Measurements from ENCODE around the gene THUMPD2. TPM values are rescaled to one million over a fixed set of nuclear protein-coding genes. Genes with fewer than 3 reads are reported as not detected.
"Not testable (repeated sequence)": the region's sequence is repeated elsewhere in the genome, so short reads cannot be mapped to it uniquely, and the experiment has no call there.

Gene THUMPD2
- total RNA-seq, 2 experiments from 2014 or later: 18.8 to 21.9 TPM

DNA sequence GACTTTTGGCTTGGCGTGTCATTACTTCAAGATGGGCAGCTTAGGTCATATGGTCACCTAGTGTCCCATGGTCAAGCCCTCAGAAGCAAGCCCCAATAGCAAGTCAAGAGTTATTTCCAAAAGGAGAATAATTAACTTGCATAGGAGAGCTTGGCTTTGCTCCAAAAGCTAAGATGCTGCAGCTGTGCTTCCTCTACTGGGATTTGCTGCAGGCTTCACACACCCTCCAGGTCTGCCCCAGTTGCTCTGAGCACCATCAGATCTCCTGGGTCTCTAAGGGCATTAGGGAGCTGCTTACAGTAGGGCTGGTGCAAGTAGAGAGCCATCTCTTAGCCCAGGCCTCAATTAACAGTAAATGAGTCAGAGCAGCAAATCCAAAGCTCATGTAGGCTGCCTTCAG, 46.6 kb downstream of the THUMPD2 start:
- H3K36me3 Mint-ChIP-seq: peaks cover 46% of the 10 kb centered on the region

DNA sequence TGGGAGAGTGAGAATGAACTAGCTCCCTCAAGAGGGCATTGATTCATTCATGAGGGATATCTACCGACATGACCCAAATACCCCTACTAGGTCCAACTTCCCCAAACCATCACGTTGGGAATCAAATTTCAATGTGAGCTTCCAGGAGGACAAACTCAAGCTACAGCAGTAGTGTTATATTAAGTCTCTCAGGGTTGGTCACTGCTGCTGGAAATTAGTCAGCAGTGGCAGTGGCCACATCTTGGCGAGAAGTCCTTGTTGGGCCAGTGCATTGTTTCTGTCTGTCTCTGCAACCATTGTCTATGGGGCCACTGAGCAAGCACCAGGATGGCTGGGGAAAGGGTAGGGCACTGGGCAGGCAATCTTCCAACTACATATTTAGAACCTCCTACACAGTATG, 47.5 kb downstream of the THUMPD2 start:
- no peak overlapping the region for H3K4me3 Mint-ChIP-seq
- H3K27ac Mint-ChIP-seq: no peak overlapping the region
- DNase-seq: no peak
- H3K4me1 Mint-ChIP-seq: no peaks in the 10 kb centered on the region
- H3K9me3 Mint-ChIP-seq: peaks cover 2% of the 10 kb centered on the region
- H3K27me3 Mint-ChIP-seq: no peaks in the 10 kb centered on the region
- H3K36me3 Mint-ChIP-seq: peaks cover 42% of the 10 kb centered on the region

More for the DNA sequence above, 46.6 kb downstream of the THUMPD2 start:
- Mint-ChIP-seq H3K9me3 (peaks cover 2% of the 10 kb centered on the region), H3K4me1 (peaks cover 1% of the 10 kb centered on the region), H3K27me3 (no peaks in the 10 kb centered on the region), H3K27ac (no peak overlapping the region), H3K4me3 (no peak overlapping the region)
- DNase-seq: no peak

DNA sequence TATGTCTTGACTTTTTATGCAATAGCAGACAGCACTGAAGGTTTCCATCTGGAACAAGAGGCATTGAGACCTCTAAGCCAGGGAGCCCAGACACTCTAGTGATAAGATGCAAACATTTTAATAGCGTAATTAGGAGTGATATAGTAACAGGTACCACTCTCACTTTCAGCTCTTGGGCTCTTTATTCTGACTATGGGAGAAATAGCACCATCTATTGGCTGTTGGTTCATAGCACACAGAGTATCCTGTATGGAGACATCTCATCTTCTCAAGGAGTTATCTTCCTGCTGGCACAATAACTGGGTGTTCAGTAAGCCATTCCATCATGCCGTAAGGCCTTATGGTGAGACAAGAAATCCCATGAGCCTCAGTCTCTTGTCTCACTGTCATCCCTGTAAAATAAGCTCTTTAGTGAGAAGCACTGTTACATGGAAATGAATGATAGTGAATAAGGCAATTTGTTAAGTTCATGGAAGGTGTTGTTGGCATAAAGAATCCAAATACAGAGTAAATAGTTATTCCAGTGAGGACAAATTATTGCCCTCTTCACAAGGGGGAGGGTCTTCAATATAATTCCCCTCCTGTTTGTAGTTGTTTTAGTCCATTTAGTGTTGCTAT, 48.3 kb downstream of the THUMPD2 start:
- H3K27ac Mint-ChIP-seq: no peak overlapping the region
- H3K4me3 Mint-ChIP-seq: no peak overlapping the region
- peaks cover 39% of the 10 kb centered on the region for H3K36me3 Mint-ChIP-seq
- H3K27me3 Mint-ChIP-seq: no peaks in the 10 kb centered on the region
- peaks cover 4% of the 10 kb centered on the region for H3K4me1 Mint-ChIP-seq
- peaks cover 2% of the 10 kb centered on the region for H3K9me3 Mint-ChIP-seq
- DNase-seq: no peak

DNA sequence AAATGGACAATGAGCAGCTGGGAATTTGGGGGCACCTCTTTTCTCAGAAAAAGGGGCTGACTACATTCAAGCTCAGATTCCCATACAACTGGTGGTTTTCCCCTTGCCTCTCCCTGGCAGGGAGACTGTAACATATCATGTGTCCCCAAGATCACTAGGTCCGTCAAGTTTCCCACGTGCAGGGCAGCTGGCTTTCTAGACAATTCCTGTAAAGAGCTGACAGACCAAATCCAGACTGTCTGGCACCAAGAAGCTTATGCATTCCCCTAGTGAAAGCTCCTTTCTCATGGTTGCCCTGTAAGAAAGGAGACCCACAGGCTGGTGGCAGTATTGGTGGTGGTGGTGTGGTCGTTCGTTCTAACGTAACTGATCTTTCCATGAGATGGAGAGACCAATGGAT, 48.8 kb downstream of the THUMPD2 start:
- no peaks in the 10 kb centered on the region for H3K27me3 Mint-ChIP-seq
- H3K4me3 Mint-ChIP-seq: no peak overlapping the region
- DNase-seq: no peak
- H3K9me3 Mint-ChIP-seq: peaks cover 2% of the 10 kb centered on the region
- H3K4me1 Mint-ChIP-seq: peaks cover 4% of the 10 kb centered on the region
- peaks cover 34% of the 10 kb centered on the region for H3K36me3 Mint-ChIP-seq
- H3K27ac Mint-ChIP-seq: no peak overlapping the region

DNA sequence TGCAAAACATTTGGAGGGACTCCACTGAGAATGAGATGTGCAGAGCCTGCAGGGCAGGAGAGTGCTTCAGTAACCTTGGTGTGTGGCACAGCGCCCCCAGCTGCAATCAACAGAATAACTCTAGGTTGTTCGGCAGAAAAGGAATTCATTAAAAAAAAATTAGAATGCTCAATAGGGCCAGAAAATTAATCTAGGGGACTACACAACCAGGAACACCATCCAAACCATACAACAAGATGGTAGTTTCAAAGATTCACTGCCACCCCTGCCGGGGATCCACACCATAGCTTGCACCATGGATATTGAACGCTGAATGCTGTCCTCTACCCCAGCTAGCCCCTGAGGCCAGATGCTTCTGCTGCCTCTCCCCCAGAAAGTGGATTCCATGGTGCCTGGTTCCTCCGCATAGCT, 50.1 kb downstream of the THUMPD2 start:
- Mint-ChIP-seq H3K27ac (no peak overlapping the region), H3K36me3 (peaks cover 20% of the 10 kb centered on the region), H3K4me1 (peaks cover 4% of the 10 kb centered on the region), H3K27me3 (no peaks in the 10 kb centered on the region), H3K9me3 (peaks cover 2% of the 10 kb centered on the region), H3K4me3 (no peak overlapping the region)
- DNase-seq: peak; percentile 30

DNA sequence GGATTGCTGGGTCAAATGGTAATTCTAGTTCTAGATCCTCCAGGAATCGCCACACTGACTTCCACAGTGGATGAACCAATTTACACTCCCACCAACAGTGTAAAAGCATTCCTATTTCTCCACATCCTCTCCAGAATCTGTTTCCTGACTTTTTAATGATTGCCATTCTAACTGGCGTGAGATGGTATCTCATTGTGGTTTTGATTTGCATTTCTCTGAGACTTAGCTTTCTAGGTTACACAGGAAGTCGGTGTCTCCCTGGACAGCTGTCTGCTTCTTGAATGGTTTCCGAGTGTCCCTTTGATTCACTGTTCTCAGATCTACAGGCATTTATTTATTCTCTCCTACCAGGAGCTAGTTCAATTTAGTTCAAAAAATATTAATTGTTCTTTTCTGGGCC, 51.0 kb downstream of the THUMPD2 start:
- H3K36me3 Mint-ChIP-seq: peaks cover 14% of the 10 kb centered on the region
- DNase-seq, H3K27me3 Mint-ChIP-seq, H3K9me3 Mint-ChIP-seq, H3K27ac Mint-ChIP-seq, H3K4me3 Mint-ChIP-seq, H3K4me1 Mint-ChIP-seq: not testable (repeated sequence)

DNA sequence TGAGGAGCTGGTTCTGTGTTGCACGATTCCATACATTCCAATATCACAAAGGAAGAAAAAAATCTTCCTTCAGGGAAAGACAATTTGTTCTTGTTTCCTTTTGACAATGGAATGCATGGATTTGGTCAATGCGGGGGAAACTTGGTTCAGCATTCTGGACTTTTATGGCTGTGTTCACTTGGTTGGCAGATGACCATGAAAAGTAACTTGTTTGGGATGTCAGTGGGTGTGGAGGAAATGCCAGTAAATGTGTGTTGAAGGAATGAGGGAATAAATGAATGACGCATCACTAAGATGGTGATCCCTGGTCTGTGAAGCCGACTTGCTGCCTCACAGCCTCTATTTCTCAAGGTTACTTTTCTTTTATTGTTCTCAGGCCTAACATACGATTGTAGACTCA, 53.7 kb downstream of the THUMPD2 start:
- Mint-ChIP-seq H3K27ac (no peak overlapping the region), H3K27me3 (peaks cover 5% of the 10 kb centered on the region), H3K4me3 (no peak overlapping the region), H3K9me3 (peaks cover 2% of the 10 kb centered on the region), H3K36me3 (peaks cover 3% of the 10 kb centered on the region), H3K4me1 (peaks cover 4% of the 10 kb centered on the region)
- no peak for DNase-seq

DNA sequence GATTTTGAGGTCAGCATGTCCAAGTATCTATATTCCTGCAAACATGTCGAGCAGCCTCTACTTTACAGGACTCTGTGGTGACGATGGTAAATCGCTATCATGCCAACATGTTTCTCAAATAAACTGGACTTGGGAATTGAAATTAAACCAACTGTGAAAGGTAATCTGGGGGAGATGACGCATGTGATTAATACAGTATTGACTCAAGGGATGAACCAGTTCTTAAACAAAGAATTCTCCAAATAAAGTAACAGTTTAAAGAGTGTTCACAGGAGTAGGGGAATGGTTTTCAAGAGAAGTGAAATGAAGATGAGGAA, 54.3 kb downstream of the THUMPD2 start:
- Mint-ChIP-seq H3K4me1 (peaks cover 4% of the 10 kb centered on the region), H3K9me3 (peaks cover 2% of the 10 kb centered on the region), H3K27ac (no peak overlapping the region), H3K4me3 (no peak overlapping the region), H3K27me3 (peaks cover 5% of the 10 kb centered on the region), H3K36me3 (peaks cover 2% of the 10 kb centered on the region)
- no peak for DNase-seq

DNA sequence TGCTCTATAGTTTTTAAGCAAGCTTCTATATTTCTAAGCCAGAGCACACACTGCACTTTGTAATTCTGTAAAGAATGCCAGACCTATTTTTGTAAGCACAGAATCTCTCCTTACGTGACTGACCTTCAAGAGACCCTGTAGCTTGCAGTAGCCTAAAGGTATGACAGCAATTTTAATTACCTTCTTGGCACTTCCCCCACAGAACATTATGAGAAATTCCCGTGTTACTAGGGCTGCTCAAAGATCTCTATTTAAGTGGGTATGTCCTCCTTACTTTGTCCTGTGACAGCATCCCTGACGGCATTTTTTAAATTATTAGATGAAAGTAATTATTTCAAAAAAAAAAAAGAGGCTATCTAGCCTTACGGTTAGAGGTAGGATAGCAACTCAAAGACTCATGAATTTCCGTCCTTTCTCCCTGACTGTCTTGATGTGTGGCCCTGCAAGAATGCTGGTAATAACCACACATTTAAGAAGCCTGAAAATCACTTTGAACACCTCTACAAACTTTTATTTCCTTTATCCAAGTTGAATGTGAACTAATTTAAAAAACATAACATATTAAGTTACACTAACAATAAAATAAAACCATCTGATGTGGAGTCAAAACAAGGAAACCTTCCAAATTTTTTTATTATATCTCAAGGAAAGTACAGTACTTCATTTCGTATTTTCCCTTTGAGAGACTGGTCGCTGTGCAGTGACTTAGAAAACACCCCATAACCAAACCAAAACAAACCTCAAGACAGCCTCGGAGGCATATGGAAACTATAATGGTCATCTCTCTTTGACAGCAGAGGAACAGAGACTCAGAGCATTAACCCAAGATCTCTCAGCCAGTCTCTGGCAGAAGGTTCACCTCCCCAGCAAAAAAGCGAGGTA, 54.9 kb downstream of the THUMPD2 start:
- H3K9me3 Mint-ChIP-seq: peaks cover 2% of the 10 kb centered on the region
- no peak overlapping the region for H3K27ac Mint-ChIP-seq
- peaks cover 1% of the 10 kb centered on the region for H3K36me3 Mint-ChIP-seq
- H3K4me1 Mint-ChIP-seq: peaks cover 4% of the 10 kb centered on the region
- peaks cover 5% of the 10 kb centered on the region for H3K27me3 Mint-ChIP-seq
- no peak overlapping the region for H3K4me3 Mint-ChIP-seq
- no peak for DNase-seq

DNA sequence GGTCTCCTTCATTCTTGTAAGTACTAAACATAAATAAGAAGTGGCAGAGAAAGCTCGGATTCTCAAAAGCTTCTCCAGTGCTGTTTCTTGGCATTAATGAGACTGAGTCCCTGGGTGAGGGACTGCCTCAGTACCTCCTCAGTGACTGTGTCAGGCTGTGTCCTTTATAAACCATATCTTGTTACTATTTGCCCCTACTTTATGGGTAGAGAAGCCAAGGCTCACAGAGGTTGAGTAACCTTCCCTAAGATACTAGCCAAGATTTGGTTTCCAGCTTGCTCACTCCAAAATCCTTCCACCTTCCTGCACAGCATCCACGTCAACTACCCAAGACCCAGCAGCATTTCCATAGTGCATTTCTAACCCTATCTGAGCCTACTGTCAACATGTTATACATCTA, 55.6 kb downstream of the THUMPD2 start:
- Mint-ChIP-seq H3K36me3 (peaks cover under 1% of the 10 kb centered on the region), H3K4me3 (no peak overlapping the region), H3K27me3 (peaks cover 5% of the 10 kb centered on the region), H3K4me1 (peaks cover 4% of the 10 kb centered on the region), H3K9me3 (peaks cover 2% of the 10 kb centered on the region), H3K27ac (no peak overlapping the region)
- no peak for DNase-seq

DNA sequence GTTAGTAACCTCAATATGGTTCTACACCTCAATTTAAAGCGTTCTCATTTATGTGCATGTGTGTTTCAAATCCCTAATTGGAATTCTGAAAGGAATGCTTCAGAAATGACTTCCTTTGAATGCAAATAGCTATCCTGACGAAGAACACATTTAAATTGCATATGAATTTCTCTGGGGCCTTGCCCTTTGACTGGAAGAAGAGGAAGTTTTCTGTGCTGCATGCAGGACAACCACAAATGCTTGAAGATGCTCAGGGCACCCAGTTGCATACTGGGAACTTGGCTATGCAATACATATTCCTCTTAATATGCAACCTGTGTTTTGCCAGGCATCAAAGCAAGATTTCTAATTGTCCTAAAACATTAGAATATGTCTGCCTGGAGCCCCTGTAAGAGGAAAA, 58.1 kb downstream of the THUMPD2 start:
- H3K4me3 Mint-ChIP-seq: no peak overlapping the region

DNA sequence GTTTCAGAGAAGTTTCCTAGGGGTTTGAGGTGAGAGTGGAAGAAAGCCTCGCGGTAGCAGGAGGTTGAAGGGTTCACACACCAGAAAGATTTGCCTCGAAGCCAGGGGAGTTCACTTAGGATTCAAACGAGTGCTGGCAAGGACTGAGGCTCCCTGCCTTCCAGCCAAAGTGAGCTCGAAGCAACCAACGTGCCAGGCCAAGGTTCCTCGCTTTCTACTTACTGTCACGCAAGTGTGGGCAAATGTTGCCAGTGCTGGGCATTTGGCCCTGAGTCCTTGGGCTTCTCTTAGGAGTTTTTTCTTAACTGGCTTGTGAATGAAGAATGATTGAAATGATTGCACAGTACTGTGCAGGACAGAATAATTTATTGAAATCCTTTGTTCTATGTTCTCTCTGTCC, 59.7 kb downstream of the THUMPD2 start:
- Mint-ChIP-seq H3K36me3 (no peaks in the 10 kb centered on the region), H3K27ac (no peak overlapping the region), H3K27me3 (peaks cover 5% of the 10 kb centered on the region), H3K4me1 (no peaks in the 10 kb centered on the region), H3K9me3 (no peaks in the 10 kb centered on the region), H3K4me3 (no peak overlapping the region)
- no peak for DNase-seq

More for the DNA sequence above, 58.1 kb downstream of the THUMPD2 start:
- Mint-ChIP-seq H3K4me1 (peaks cover under 1% of the 10 kb centered on the region), H3K27me3 (peaks cover 5% of the 10 kb centered on the region), H3K9me3 (no peaks in the 10 kb centered on the region), H3K27ac (no peak overlapping the region), H3K36me3 (no peaks in the 10 kb centered on the region)
- DNase-seq: no peak

DNA sequence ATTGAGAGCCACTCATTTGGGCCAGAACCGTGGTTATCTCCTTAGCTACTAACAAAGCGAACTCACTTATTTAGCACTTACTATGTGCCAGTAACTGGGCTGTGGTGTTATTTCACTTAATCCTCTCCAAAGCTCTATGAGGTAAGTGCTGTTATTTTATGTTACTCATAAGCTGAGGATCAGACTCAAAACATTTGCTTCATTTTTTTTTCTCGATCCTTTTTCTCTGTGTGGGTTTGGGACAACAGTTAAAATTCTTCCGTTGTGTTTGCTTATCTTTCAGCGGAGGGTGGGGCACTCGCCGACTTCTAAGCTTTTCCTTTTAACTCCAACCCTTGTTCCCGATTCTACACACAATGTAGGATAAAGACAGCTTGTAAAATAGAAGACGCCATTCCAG, 60.6 kb downstream of the THUMPD2 start:
- no peaks in the 10 kb centered on the region for H3K4me1 Mint-ChIP-seq
- no peak overlapping the region for H3K27ac Mint-ChIP-seq
- no peaks in the 10 kb centered on the region for H3K36me3 Mint-ChIP-seq
- no peak overlapping the region for H3K4me3 Mint-ChIP-seq
- H3K27me3 Mint-ChIP-seq: peaks cover 5% of the 10 kb centered on the region
- no peaks in the 10 kb centered on the region for H3K9me3 Mint-ChIP-seq
- DNase-seq: no peak

DNA sequence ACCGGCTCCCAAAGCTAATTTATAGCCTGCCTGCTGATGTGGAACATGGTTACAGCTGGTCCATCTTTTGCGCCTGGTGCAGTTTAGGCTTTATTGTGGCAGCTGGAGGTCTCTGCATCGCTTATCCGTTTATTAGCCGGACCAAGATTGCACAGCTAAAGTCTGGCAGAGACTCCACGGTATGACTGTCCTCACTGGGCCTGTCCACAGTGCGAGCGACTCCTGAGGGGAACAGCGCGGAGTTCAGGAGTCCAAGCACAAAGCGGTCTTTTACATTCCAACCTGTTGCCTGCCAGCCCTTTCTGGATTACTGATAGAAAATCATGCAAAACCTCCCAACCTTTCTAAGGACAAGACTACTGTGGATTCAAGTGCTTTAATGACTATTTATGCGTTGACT, 62.0 kb downstream of the THUMPD2 start:
- no peak for DNase-seq
- no peak overlapping the region for H3K27ac Mint-ChIP-seq
- H3K9me3 Mint-ChIP-seq: no peaks in the 10 kb centered on the region
- H3K36me3 Mint-ChIP-seq: no peaks in the 10 kb centered on the region
- no peak overlapping the region for H3K4me3 Mint-ChIP-seq
- peaks cover 1% of the 10 kb centered on the region for H3K27me3 Mint-ChIP-seq
- no peaks in the 10 kb centered on the region for H3K4me1 Mint-ChIP-seq

DNA sequence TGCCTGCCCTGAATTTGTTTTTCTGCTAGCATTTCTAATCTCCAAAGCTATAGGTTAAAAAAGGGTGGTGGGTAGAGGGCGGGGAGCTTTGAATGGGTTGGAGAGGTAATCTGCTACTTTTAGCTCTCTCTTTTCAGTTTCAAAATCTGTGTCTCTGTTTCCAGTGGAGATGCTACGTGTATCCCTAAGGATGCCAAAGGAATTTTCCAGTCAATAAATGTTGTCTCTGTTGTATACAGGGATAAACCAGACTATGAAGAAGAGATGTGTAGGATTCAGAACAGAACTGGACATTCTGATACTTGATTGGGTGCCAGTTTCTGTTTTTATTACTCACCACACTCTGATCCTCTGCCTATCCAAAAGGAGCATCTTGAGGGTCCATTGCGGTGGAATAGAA, 63.2 kb downstream of the THUMPD2 start:
- H3K27me3 Mint-ChIP-seq: no peaks in the 10 kb centered on the region
- no peak for DNase-seq
- no peaks in the 10 kb centered on the region for H3K36me3 Mint-ChIP-seq
- no peak overlapping the region for H3K27ac Mint-ChIP-seq
- H3K4me1 Mint-ChIP-seq: no peaks in the 10 kb centered on the region
- H3K4me3 Mint-ChIP-seq: no peak overlapping the region
- no peaks in the 10 kb centered on the region for H3K9me3 Mint-ChIP-seq

DNA sequence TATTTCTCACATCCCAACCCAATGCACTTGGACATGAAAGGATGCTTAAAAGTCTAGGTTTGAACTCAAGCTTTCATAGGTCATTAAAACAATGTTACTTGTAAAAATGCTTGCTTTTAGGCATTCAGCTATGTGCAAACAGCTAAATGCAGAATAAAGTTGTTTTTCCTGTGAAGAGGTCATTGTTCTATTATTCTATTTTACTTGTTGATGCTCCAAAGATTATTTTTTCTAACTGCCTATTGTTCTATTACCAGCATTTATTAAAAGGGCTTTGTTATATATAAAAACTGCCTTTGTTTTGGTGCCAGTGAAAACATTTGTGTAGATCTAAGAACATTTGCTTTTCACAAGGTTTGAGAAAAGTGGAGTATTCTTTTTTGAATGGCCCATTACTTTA, 64.0 kb downstream of the THUMPD2 start:
- H3K27me3 Mint-ChIP-seq: no peaks in the 10 kb centered on the region
- H3K4me3 Mint-ChIP-seq: no peak overlapping the region
- no peaks in the 10 kb centered on the region for H3K4me1 Mint-ChIP-seq
- no peak overlapping the region for H3K27ac Mint-ChIP-seq
- H3K36me3 Mint-ChIP-seq: no peaks in the 10 kb centered on the region
- H3K9me3 Mint-ChIP-seq: no peaks in the 10 kb centered on the region
- DNase-seq: no peak

All from activated naive CD8-positive, alpha-beta T cell treated with anti-CD3 and anti-CD28 coated beads for 36 hours (primary cell).